Bronchial epithelial cell (primary cell): ENCODE measurements around the gene COQ10B. TPM values are rescaled to one million over a fixed set of nuclear protein-coding genes. Genes with fewer than 3 reads are reported as not detected.

Source experiments
- DNase-seq: peaks from one replicate; pipeline ENCODE4 v3.0.0-alpha.2; 2010; ENCODE audit warnings: low read depth
- FAIRE-seq: peaks from 2 replicates; lab custom pipeline; 2011; peaks lifted over from hg19 to GRCh38; lab: Jason Lieb, UNC
- H3K27me3 ChIP-seq: 2 replicates; pipeline ENCODE4 v1.5.1; 2011; ENCODE audit warnings: low read length; ENCODE audit not compliant: control insufficient read depth, insufficient read depth
- H3K36me3 ChIP-seq: 2 replicates; pipeline ENCODE4 v1.5.1; 2011; ENCODE audit warnings: low read length; ENCODE audit not compliant: control insufficient read depth, insufficient read depth
- H3K4me3 ChIP-seq: 2 replicates; pipeline ENCODE4 v1.5.1; 2011; ENCODE audit warnings: mild to moderate bottlenecking, low read depth, low read length, control low read depth
- total RNA-seq: library from RNA; depleted of rRNA; stranded (reverse); fragments of >200 nt; gene quantifications from 2 replicates; pipeline ENCODE4 v1.2.1, GENCODE V29; 2014
- TF ChIP-seq, protein P1 (sequence below): IDR thresholded peaks from 2 replicates; pipeline ENCODE4 v1.5.1; 2011; ENCODE audit warnings: mild to moderate bottlenecking, moderate library complexity, low read length, control low read depth, inconsistent platforms; ENCODE audit not compliant: insufficient read depth, severe bottlenecking

Gene COQ10B
- total RNA-seq, 1 donor from 2014 or later = 35.5 TPM

DNA sequence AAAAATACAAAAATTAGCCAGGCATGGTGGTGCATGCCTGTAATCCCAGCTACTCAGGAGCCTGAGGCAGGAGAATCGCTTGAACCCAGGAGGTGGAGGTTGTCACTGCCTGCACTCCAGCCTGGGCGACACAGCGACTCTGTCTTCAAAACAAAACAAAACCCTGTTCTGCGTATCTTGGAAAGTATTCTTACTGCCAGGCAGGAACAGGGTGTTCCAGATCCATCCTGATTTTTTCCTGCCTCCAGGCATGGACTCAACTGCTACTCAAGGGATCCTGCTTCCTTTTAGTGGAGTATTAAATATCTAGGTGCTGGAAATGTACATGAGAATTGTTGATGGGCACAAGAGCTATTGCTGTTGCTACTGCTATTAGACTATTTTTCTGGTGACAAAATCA is 34.0 kb downstream of the COQ10B start:
- TF ChIP-seq, protein P1, sequence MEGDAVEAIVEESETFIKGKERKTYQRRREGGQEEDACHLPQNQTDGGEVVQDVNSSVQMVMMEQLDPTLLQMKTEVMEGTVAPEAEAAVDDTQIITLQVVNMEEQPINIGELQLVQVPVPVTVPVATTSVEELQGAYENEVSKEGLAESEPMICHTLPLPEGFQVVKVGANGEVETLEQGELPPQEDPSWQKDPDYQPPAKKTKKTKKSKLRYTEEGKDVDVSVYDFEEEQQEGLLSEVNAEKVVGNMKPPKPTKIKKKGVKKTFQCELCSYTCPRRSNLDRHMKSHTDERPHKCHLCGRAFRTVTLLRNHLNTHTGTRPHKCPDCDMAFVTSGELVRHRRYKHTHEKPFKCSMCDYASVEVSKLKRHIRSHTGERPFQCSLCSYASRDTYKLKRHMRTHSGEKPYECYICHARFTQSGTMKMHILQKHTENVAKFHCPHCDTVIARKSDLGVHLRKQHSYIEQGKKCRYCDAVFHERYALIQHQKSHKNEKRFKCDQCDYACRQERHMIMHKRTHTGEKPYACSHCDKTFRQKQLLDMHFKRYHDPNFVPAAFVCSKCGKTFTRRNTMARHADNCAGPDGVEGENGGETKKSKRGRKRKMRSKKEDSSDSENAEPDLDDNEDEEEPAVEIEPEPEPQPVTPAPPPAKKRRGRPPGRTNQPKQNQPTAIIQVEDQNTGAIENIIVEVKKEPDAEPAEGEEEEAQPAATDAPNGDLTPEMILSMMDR = no peak
- peaks cover 19% of the 10 kb centered on the region for H3K36me3 ChIP-seq
- FAIRE-seq = no peak
- no peaks in the 10 kb centered on the region for H3K27me3 ChIP-seq
- H3K4me3 ChIP-seq = no peak overlapping the region
- no peak for DNase-seq

DNA sequence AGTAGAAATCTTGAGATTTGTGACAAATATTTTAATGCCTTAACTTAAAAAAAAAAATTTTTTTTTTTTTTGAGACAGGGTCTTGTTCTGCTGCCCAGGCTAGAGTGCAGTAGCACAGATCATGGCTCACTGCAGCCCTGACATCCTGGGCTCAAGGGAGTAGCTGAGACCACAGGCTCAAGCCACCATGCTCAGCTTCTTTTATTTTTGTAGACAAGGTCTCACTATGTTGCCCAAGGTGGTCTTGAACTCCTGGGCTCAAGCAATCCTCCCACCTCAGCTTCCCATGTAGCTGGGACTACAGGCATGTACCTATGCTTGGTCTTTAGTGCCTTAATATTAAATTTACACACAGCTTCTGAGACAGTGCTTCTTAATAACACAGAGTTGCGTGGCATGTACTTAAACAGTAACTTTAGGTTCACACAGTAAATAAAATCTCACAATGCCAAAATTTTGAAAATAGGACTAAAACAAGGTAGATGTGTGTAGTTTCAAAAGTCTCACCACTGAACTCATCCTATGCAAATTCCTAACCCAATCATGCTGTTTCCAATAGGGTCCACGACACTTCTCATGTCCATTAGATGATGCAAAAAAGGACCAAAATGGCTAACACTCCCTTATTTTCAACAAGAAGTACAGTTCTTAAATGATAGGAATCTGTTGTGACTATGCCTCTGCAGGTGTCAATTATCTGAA is 42.2 kb downstream of the COQ10B start:
- Histone ChIP-seq H3K27me3 (no peaks in the 10 kb centered on the region), H3K36me3 (peaks cover 26% of the 10 kb centered on the region), H3K4me3 (no peak overlapping the region)
- DNase-seq (no peak), FAIRE-seq (no peak)
- TF ChIP-seq, protein P1 = no peak

DNA sequence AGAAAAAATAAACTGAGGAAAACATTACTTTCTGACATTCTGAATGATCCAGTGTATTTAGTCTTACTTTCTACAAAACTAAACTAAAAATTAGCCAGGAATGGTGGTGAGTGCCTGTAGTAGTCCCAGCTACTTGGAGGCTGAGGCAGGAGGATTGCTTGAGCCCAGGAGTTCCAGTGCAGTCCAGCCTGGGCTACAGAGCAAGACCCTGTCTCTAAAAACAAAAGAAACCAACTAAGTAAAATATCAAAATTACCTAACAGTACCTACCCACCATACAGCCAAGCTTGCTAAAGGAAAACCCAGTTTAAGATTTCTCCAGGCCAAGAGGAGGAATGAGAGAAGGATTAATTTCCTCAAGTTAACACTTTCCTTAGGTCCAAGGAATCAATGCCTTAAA is 43.3 kb downstream of the COQ10B start:
- H3K27me3 ChIP-seq = no peaks in the 10 kb centered on the region
- TF ChIP-seq, protein P1 = no peak
- peaks cover 22% of the 10 kb centered on the region for H3K36me3 ChIP-seq
- FAIRE-seq (no peak), DNase-seq (no peak)
- H3K4me3 ChIP-seq = no peak overlapping the region

DNA sequence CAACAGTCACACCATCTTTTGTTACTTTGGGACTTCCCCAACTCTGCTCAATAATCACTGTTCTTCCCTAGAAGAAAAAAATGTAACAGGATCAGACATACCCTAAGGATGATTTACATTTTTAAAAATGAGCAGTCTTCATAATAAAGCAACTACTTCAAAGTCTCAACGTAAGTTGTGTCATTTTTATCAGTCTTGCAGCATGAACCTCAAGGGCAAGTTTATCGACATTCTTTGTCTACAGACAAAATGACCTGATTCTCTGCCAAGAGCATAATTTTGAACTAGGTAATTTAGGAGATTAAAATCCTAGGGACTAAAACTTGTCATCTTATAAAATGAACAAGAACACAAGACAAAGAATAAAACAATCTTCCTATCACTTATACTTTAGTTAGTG is 44.0 kb downstream of the COQ10B start:
- Histone ChIP-seq H3K36me3 (peaks cover 20% of the 10 kb centered on the region), H3K4me3 (peak overlapping the region; percentile 99), H3K27me3 (no peaks in the 10 kb centered on the region)
- peak; percentile 16 for DNase-seq
- TF ChIP-seq, protein P1 = no peak
- FAIRE-seq = no peak

DNA sequence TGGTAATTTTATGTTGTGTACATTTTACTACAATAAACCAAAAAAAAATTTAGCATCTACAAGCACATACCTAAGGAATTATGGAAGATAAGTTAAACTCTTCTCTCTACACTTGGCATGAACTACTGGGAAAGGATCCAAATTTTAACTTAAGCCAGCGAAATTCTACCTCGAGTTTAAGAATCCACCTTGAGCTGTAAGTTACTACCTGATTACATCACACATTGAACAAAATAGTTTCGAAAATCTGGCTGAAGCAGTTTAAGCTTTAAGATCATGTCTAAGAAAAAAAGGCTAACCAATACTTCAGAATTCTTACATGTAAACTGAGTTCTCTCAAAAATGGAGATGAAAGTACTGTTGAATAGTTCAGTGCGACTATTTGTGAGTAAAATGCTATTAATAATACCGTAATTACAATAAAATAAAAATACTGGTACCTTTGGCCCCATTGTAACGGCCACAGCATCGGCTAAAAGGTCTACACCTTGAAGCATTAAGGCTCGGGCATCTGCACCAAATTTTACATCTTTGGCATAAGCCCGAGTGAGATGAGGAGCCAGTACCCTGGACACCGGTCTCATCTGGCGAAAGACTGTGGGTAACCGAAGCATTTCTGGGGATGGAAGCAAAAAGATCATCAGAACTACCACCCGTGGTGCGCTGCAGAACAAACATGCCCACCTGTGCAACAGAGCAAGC is 45.0 kb downstream of the COQ10B start:
- H3K4me3 ChIP-seq = peak overlapping the region; percentile 99
- DNase-seq = peak; percentile 14

More for the DNA sequence above, 45.0 kb downstream of the COQ10B start:
- H3K27me3 ChIP-seq = no peaks in the 10 kb centered on the region
- peaks cover 20% of the 10 kb centered on the region for H3K36me3 ChIP-seq
- FAIRE-seq = no peak
- TF ChIP-seq, protein P1 = no peak
